GM12865 (cell line): ENCODE data around the gene FUCA2.
"Not testable (repeated sequence)": the region's sequence is repeated elsewhere in the genome, so short reads cannot be mapped to it uniquely, and the experiment has no call there.

Experiments used
- DNase-seq: peaks from one replicate; pipeline ENCODE4 v3.0.0; 2010; ENCODE audit warnings: low read depth
- H3K4me3 ChIP-seq: 2 replicates; pipeline ENCODE4 v1.5.1; 2011; ENCODE audit warnings: mild to moderate bottlenecking, low read depth, low read length, control low read depth
- CTCF ChIP-seq: IDR thresholded peaks from 2 replicates; pipeline ENCODE4 v1.5.1; 2011; ENCODE audit warnings: low read length, control low read depth, low read depth, inconsistent platforms; ENCODE audit not compliant: insufficient read depth; ENCODE audit errors: missing control alignments

Gene FUCA2

DNA sequence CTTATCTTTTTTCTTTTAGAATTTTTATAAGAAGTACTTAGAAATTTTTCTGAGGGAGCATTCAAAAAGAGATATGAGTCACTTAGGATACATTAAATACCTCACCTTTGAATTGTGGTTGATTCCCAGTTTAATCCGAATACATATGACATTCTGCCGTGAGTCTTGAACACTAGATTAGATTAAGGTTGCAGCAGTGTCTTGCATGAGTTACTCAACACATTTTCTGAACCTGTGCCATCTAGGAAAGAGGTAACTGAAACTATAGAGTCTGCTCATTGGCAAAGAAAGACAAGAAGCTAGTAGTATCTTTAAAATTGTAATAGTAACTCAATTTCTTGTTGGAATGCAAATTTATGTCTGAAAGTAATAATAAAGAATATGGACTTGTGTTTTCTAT is 46.0 kb downstream of the FUCA2 start:
- no peak for TF ChIP-seq CTCF
- no peak for DNase-seq
- H3K4me3 ChIP-seq = no peak overlapping the region

DNA sequence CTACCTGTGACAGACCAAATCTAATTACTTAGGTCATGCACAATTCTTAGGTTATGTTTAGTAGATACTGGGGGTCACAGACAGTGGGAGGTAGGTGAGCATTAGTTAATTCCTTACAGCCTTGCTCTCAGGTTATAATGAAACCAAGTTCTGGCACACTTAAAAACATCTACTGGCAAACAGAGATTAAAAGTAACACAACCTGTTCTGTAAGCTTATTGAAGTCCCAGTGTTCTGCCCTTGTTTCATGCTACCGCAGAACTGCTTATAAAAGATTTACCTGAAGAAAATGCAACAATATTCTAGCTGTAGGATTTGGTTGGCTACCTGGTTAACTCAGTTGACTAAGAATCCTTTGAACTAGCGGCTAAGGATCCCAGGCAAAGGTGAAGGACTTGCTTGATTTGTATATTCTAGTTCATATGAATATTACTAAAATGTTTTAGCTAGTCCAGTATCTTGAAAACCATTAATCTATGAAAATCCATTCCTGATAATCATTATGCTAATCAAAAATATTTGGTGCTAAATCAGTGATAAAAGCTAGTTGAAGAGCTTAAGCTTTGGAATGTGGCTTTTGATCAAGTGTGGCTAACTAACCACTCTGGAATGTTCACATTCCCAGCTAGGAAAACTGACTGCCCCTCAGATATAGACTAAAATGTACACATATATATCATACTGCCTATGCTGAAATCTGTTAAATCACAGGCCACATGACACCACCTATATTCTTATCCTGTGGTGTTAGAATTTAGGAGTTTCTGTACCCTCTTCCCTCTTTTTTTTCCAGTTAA is 53.8 kb downstream of the FUCA2 start:
- DNase-seq = no peak
- no peak for TF ChIP-seq CTCF
- no peak overlapping the region for H3K4me3 ChIP-seq

DNA sequence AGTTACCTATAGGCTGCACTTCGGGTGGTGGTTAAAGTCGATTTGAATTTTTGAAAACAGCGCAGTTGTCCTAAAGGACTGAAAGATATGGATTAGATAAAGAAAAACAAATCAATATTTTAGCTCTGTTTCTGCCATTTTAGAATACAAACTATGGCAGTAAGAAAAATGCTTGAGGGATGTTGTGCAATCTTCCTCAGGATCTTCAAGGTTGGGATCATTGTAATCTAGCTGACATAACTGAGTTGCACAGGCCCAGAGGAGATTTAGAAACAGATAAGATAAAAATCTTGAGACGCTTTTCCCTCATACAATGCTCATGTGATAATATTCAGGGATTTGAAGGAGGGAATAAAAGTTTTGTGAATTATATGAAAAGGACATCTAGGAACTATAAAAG is 60.0 kb downstream of the FUCA2 start:
- no peak for TF ChIP-seq CTCF
- no peak for DNase-seq
- H3K4me3 ChIP-seq = peak overlapping the region; percentile 100

GRCh38 chr6:143450453-143451371 is 60.8 kb downstream of the FUCA2 start, which contains the start of the genes ADAT2 and PEX3:
TSS of gene ADAT2 (minus strand) at chr6:143450695. CDS start at chr6:143450658, 37 bp downstream.
TSS of gene PEX3 (plus strand) at chr6:143450805. CDS start at chr6:143451043, 238 bp downstream.
- TF ChIP-seq CTCF = no peak
- peak; percentile 98 for DNase-seq
- peak within 1 kb of the TSS; percentile 100 for H3K4me3 ChIP-seq

- TF ChIP-seq CTCF = no peak
- peak; percentile 68 for DNase-seq
- peak overlapping the region; percentile 100 for H3K4me3 ChIP-seq
Measured at GRCh38 chr6:143449714-143450452, 61.6 kb downstream of the FUCA2 start.

GRCh38 chr6:143449082-143449713 is 62.3 kb downstream of the FUCA2 start:
- no peak for DNase-seq
- H3K4me3 ChIP-seq = peak overlapping the region; percentile 100
- TF ChIP-seq CTCF = no peak

DNA sequence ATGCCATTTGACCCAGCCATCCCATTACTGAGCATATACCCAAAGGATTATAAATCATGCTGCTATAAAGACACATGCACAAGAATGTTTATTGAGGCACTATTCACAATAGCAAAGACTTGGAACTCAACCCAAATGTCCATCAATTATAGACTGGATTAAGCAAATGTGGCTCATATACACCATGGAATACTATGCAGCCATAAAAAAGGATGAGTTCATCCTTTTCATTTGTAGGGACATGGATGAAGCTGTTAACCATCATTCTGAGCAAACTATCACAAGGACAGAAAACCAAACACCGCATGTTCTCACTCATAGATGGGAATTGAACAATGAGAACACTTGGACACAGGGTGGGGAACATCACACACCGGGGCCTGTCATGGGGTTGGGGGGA is 63.7 kb downstream of the FUCA2 start:
- DNase-seq, H3K4me3 ChIP-seq: not testable (repeated sequence)
